NCI-H526 (cell line): ENCODE measurements around the gene SLC25A47.
"Not testable (repeated sequence)": the region's sequence is repeated elsewhere in the genome, so short reads cannot be mapped to it uniquely, and the experiment has no call there.

Experiments
- DNase-seq, 2 experiments: peaks; one replicate each; lab custom pipeline; 2025; lab: John Stamatoyannopoulos, UW

The SLC25A47 gene, protein sequence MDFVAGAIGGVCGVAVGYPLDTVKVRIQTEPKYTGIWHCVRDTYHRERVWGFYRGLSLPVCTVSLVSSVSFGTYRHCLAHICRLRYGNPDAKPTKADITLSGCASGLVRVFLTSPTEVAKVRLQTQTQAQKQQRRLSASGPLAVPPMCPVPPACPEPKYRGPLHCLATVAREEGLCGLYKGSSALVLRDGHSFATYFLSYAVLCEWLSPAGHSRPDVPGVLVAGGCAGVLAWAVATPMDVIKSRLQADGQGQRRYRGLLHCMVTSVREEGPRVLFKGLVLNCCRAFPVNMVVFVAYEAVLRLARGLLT

DNA sequence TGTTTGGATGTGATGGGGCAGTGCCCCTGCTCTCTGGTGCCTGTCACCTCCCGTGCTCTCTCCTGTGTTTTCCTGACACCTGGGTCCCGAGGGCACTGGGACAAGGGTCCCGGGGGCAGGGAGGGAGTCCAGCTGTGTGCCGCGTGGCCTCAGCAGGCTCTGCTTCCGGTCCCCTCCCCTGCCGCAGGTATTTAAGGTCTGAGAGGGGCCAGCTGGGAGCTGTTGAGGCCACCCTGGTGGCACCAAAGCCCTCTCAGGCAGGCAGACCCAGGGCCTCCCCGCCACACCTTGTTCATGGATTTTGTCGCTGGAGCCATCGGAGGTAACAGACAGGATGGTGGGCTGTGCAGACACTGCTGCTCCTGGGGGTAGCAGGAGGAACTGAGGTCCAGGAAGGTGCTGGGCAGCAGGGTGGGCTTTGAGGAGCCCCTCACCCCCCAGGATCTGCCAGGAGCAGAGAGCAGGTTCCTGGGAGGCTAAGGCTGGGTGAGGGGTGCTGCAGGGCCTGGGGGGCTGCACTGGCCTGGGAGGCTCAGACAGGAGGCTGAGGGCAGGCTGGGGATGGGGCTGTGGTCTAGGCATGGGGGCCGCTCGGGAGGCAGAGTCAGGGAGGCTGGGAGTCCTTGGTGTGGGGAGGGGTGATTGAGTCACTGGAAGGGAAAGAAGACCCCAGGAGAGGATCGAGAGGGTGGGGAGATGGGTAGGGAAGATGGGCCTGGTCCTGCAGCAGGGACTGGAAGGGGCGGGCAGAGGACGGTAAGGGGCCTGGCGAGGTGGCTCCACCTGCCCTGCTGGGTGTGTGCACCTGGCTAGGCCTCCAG lies at the start of gene SLC25A47:
Gene SLC25A47 (plus strand): TSS at position 219 of the 821 bp plus-strand sequence. CDS start 76 bp downstream, at position 295.
- no peak for DNase-seq

DNA sequence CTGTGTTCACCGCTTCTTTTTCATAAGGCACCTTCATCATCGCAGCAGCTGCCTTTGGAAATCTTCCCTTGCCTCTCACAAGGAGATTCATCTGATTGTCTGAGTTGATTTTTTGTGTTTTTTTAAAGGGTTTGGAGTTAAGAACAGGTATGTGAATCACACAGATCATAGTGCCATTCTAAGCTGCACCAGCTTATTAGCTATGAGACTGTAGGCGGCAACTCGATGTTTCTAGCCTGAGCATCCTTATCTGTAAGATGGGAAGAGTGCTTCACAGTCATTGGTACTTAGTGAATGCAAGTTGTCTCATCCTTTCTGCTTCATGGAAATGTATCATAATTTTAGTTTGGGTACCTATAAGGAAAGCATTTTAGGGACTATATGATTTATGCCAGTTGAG lies 48.9 kb upstream of the SLC25A47 start:
- DNase-seq: no peak

DNA sequence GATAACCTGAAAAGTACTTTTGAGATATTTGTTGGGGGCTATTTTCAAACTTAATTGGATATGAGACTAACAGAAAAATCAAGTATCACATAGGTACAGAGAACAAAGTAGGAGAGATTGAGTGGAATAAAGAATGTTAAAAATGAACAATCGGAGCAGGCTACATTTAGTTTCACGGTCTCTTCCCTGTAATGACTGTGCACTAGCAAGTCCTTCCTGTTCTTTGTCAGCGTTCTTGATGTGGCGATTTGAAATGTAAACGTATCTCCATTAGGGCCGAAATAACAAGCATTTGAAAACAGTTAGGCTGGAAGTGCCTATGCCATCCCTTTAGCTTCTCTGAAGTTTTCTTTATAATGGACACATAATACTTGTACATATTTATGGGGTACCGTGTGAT lies 47.9 kb upstream of the SLC25A47 start:
- no peak for DNase-seq

DNA sequence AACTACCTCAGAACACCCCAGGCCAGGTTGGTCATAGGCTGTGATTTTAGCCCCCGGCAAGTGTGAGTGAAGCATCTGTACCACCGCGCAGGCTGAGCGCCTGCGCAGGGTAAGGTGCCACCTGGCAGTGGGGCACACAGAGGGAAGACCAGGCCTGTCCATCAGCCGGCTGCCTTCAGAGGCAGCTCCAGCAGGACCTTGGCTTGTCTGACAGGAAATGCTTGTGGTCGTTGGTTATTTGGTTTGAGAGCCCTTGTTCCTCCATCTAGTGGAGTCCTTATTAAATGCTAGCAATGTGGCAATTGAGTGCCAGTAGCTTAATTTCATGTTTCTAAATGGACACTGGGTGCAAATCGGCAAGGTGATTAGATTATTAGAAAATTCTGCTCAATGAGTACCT lies 44.4 kb upstream of the SLC25A47 start:
- no peak for DNase-seq

DNA sequence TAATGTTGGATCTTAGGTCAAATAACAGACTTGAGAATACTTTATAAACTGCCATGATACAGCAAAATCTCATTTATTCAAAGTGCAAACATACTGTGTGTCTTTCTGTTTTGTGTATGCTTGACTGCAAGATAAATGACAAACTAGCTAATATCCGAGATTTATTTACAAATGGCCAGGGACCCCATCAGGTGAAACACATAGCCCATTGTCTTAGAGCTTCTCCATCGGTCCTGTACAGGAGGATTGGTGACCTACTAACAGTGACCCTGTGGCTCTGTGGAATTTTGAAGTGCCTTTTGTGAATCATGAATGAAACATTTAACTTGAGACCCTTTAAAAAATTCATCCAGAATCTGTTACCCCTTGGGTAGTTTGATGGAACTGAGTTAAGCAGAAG lies 44.0 kb upstream of the SLC25A47 start:
- no peak for DNase-seq

DNA sequence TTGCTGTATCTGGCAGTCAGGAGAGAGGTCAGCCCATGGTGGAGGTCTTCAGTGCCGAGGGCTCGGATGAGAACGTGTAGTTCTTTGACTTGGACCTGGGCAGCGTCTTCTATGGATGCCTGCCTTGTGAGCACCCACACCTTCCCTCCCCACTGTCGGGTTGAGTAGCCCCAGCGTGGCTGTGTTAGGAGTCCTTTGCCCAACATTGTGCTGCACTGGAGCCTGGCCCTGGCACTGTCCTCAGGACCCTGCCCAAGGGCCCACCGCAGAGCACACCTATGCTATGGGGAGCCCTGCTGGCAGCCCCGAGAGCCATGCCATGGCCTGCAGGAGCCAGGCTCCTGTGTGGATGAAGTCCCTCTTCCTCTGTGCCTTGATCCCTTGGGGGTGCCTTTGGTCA lies 43.6 kb upstream of the SLC25A47 start:
- DNase-seq: no peak

DNA sequence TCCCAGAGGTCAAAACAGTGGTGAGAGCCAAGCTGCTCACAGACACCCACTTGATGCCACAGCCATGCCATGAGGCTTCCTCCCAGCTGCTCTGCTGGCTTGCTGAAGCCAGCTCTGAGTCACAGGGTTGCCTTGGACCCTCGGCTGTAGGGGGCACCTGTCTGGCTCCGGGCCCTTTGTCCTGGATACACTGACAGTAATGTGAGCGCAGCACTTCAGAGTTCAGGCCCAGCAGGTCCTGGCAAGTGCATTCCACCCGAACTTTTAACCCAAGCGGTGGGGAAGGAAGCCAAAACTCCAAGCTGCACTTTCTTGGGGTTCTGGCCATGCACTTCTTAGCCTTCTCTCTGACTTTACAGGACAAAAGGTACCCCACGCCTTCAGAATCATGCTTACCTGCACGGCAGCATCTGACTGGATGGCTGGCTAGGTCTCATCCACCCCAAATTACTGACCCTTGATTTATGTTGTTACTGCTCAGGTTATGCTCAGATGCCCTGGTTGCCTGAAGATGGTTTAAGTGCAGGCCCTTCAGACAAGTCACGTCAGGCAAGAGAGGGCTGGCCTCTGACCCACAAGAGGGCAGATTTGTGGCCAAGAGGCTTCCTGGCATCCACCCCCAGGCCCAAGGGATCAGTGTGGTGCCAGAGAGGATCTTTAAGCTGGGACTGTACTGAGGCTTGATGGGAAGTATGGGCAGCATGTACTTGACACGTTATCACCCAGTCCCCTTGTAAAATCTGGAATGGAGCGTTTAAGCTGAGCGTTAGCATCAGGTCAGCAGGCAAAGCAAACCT lies 41.7 kb upstream of the SLC25A47 start:
- DNase-seq: no peak

DNA sequence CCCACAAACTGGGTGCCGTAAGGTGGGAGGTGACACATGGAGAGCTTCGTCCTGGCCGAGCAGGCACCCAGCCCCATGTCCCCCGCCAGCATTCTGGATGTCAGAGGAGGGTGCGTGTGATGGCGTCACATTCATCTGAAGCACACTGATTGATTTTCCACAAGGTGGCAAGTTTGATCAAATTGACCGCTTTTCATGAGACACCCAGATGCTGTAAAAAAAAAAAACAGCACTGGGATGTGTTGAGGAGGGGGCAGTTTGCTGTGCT lies 41.1 kb upstream of the SLC25A47 start:
- no peak for DNase-seq

DNA sequence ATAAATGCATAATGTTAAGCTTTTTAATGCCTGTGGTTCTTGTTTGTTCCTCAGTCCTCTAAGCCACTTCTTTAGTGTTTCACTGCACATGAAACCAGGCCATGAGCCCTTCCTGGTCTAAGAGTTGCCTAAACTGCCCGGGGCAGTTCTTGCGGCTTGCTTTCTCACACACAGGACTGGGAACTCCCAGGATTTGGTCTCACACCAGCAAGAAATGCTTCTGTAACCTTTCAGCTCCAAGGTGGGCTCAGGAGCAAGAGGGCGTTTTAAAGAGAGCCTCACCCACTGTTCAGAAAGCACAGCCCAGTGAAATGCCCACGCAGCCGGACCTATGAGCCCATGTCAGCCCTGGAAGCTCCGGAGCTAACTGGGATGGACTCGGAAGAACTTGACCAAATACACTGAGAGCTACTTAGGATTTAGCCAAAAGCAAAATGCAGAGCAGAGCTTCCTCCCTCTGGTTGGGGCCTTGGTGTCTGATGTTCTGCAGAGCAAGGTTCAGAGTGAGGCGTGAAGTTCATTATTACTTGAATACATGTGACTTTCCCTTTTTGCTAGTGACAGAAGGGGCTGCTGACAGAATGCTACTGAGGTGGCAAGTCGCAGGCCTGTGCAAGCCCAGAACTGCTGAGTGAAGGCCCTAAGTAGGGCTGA lies 40.2 kb upstream of the SLC25A47 start:
- DNase-seq: no peak

DNA sequence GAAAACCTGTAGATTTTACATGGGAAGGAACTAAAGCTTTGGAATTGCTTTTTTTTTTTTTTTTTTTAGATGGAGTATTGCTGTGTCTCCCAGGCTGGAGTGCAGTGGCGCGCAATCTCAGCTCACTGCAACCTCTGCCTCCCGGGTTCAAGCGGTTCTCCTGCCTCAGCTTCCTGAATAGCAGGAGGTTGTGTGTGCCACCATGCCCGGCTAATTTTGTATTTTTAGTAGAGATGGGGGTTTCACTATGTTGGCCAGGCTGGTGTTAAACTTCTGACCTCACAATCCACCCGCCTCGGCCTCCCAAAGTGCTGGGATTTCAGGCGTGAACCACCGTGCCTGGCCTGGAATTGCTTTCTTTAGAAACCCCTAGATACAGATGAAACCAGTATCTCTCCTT lies 39.7 kb upstream of the SLC25A47 start:
- not testable (repeated sequence) for DNase-seq

DNA sequence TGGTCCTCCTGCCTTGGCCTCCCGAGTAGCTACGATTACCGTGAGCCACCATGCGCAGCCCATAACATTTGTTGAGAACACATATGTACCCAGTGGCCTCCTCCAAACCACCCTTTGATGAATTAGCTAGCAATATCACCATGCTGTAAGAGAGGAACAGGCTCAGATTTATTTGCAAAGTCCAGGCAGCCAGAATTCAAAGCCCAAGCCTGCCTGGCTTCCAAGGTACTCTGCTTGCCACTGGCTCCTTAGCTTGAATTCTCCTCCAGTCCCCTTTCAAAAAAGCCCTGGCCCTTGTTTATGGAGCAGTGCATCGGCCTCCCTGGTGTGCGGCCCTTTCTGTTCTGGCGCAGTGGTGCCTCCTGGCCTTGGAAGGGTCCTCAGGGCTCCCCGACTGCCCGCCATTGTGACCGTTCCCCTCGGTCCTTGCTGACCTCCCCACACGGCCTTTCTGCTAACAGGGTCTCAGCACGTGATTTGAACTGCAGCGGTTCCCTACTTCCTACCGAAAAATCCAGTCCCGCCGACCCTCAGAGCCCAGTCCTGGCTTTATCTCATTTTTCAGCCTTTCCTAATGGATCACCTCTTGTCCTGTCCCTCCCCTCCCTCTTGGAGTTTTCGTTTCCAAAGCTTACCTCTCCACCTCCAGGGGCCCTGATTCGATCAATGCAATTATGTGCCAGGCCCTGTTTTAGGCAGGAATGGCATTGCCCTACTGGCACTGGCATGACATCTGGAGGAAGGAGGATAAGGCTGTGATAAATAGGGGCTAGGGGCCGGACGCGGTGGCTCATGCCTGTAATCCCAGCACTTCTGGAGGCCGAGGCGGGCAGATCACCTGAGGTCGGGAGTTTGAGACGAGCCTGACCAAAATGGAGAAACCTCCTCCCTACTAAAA lies 38.9 kb upstream of the SLC25A47 start:
- no peak for DNase-seq

DNA sequence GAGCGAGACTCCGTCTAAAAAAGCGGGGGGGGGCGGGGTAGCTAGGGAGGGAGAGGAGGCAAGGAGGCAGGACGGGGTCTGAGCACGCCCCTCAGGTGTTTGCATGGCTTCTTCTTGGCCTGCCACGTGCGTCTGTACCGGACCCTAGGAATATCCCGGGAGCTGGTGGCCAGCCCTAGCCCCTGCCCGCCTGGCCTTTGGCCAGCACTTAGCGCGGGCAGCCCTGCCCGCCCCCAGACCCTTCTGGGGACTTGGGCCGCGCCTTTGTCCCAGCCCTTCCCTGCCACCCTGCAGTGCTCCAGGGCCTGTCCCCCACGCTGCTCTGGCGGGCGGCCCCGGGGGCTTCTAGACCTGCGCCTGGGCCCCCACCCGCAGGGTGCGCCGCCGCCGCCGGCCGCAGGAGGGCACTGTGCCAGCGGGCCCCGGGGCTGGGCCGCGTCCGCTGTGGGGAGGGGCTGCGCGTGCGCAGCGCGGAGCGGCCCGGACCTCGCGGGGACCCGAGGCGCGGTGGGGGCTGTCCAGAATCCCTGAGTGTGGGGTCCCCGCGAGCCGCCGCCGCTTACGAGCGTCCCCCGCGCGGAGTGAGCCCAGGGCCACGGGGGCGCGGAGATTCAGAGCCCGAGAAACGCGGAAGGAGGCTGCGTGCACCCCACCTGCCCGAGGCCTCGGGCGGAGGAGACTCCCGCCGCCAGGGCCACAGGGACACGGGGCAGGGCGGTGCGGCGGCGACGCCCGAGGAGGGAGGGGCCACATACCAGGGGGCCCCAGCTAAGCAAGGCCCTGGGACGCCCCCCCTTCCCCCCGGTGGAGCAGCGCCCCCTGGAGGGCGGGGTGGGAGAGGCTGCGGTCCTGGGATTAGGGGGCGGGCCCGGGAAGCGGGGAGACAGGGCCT lies 37.9 kb upstream of the SLC25A47 start:
- DNase-seq: peak; percentile 16 to 74

DNA sequence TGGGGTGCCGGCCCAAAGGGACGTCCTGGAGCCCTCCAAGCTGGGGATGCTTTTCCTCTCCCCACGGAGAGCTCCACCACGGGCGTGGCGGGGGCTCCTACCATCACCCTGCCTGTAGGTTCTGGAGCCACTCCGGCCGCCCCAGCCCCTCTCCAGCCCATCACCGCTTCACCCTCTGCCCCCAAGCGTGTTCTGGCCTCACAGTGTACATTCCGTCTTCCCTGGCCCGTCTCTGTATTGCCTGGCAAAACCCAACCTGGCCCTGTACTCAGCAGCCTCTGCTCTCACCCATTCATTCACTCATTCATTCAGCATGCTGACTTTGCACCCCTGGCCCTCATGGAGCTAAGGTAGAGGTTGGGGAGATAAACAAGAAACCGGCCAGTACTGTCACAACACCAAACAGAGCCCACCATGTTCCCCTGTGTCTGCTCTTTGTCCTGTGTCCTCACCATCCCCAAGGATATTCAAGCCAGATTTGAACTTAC lies 37.2 kb upstream of the SLC25A47 start:
- DNase-seq: no peak

DNA sequence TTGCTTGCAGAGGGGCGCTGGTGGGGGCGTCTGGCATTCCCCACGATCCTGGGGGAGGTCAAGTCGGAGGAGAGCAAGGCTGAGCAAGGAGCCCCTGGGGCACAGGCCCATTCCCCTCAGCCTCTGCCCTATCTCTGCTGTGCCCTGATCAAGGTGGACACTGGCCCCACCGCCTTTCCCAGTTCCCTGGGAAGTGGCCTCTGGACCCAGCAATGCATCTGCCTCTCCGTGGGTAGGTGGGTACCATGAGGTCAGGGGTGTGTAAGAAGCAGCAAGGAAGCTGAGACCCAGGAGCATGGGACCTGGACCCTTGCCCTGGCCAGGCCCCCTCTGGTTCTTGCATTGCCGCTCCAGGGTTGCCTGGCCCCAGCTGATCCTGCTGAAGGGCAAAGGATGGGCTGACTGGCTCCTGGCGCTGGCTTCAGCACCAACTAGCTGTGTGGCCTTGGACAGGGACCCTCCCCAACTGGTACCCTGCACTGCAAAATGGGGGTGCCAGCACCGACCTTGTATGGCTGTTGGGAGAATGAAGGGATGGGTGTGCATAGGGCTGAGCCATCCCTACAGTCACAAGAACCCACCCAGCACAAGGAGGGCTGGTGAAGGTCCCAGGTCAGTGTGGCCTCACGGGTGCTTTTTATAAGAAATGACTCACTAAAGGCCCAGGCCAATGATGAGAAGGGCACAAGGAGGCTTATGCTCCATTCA lies 36.5 kb upstream of the SLC25A47 start:
- no peak for DNase-seq

DNA sequence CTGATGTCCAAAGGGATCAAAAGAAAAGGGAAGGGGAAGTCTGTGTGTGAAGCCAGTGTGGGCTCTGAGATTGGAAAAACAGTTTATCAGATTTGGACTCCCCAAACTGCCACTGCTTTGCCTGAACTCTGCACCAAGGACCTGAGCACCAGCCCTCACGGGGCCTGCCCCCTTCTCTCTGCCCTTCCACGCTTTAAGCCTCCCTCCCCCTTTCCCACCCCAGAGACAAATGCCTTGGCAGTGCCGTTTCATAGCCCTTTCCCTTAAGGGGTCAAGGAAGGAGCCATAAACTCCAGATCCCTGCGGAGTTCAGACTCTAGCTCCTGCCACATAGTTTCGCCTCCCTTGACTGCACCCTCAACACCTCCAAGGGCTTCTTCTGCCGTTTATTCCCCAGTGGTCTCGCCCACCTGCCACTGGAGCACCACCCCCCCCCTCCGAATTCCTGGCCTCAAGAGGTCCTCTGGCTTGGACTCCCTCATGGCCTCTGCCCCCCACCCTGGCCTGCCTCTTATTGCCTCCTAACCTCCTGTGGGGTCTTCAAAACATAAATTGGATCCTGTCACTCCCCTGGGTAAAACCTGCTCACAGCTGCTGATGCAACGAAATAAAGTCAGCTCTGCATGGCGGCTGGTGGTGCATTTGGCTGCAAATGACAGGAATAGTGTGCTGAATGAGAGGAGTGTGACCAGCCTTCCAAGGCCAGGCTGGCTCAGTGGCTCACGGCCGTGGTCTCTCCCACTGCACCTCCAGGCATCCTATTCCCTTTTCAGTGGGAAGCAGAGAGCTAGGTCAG lies 35.7 kb upstream of the SLC25A47 start:
- no peak for DNase-seq

DNA sequence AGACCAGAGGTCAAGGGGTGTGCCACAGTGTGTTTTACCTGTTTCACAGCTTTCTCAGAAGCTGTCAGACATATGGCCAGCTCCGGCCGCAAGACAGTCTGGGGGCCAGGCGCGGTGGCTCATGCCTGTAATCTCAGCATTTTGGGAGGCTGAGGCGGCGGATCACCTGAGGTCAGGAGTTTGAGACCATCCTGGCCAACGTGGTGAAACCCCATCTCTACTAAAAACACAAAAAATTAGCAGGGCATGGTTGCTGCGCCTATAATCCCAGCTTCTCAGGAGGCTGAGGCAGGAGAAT lies 35.2 kb upstream of the SLC25A47 start:
- not testable (repeated sequence) for DNase-seq

DNA sequence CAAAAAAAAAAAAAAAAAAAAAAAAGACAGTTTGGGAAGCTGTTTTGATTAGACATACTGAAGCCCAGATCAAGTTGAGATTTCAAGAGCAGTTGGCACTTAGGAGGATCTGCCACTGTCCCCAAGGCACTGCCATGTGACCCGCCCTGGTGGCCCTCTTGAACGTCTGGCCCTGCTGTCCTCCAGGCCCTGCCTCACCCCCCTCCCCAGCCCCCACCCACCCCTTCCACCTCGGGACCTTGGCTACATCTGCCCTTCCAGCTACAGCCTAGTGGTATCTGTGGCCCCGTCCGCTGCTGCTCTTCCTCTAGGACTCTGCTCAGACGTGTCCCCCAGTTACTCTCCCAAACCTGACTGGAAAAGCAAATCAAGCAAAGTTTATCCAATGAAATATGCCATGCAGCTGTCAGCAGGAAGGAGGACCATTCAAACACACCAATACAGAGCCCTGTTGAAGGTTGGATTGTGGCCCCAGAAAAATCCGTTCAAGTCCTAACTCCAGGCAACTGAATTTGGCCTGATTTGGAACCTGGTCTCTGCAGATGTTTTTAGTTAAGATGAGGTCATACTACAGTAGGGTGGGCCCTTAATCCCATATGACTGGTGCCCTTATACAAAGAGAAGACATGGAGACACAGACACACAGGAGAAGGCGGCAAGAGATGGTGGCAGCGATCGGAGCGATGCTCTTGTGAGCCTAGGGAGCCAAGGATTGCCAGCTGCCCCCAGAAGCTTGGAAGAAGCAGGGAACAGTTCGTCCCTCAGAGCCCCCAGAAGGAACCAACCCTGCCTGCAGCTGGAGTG lies 34.6 kb upstream of the SLC25A47 start:
- no peak for DNase-seq
